Esophagus squamous epithelium (tissue), 4 donors: ENCODE results near the gene SLC7A6.

ENCODE experiments used
- POLR2A ChIP-seq, 4 donors: fragments of 450-650 bp; IDR thresholded peaks; one replicate each; pipeline ENCODE4 v1.6.1; 2017; ENCODE audit warnings: antibody characterized with exemption in 4 of 4, mild to moderate bottlenecking in 4 of 4, moderate library complexity in 3 of 4
- TF ChIP-seq, protein P1 (sequence below), 6 experiments: fragments of 450-650 bp in 4 of 6; fragments of 200-600 bp in 2 of 6; sonication (generic) in 2 of 6; IDR thresholded peaks; one replicate each; pipeline ENCODE4 v1.5.1; 2016 to 2019; ENCODE audit warnings: antibody characterized with exemption in 6 of 6, mild to moderate bottlenecking in 4 of 6, moderate library complexity in 4 of 6

DNA sequence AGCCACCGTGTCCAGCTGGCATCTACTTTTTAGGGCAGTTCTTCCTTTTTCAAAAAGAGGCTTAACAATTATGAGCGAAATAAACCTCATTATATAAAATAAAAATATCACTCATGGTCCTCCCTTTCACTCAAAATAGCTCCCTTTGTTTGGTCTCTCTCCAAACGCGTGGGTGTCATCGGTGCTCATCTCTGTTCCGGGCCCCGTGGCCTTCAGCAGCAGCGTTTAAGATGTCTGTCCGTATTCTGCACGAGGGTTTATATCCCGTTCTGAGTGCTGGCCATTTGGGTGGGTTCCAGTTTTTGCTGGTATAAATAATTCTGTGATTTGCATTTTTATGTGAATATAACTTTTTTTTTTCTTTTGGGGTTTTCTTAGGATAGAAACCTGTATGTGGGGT is 79.9 kb downstream of the SLC7A6 start:
- TF ChIP-seq, protein P1, sequence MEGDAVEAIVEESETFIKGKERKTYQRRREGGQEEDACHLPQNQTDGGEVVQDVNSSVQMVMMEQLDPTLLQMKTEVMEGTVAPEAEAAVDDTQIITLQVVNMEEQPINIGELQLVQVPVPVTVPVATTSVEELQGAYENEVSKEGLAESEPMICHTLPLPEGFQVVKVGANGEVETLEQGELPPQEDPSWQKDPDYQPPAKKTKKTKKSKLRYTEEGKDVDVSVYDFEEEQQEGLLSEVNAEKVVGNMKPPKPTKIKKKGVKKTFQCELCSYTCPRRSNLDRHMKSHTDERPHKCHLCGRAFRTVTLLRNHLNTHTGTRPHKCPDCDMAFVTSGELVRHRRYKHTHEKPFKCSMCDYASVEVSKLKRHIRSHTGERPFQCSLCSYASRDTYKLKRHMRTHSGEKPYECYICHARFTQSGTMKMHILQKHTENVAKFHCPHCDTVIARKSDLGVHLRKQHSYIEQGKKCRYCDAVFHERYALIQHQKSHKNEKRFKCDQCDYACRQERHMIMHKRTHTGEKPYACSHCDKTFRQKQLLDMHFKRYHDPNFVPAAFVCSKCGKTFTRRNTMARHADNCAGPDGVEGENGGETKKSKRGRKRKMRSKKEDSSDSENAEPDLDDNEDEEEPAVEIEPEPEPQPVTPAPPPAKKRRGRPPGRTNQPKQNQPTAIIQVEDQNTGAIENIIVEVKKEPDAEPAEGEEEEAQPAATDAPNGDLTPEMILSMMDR (IDR thresholded peaks at IDR 0.05) = no peak
- no peak for TF ChIP-seq POLR2A (IDR thresholded peaks at IDR 0.05)
